ENCODE results near the gene DMBX1.

- TF ChIP-seq POLR2AphosphoS5 (IDR thresholded peaks at IDR 0.05) (no peak), CTCF (IDR thresholded peaks at IDR 0.05) (no peak)
Measured at GRCh38 chr1:46486432-46487015, 3.1 kb upstream of the DMBX1 start.

Data from suprapubic skin (tissue), 3 donors.